Measurements from ENCODE around the gene PPP1R14C. TPM values are rescaled to one million over a fixed set of nuclear protein-coding genes. Genes with fewer than 3 reads are reported as not detected.

The PPP1R14C gene
- total RNA-seq, 1 donor from 2014 or later: 12.6 TPM

DNA sequence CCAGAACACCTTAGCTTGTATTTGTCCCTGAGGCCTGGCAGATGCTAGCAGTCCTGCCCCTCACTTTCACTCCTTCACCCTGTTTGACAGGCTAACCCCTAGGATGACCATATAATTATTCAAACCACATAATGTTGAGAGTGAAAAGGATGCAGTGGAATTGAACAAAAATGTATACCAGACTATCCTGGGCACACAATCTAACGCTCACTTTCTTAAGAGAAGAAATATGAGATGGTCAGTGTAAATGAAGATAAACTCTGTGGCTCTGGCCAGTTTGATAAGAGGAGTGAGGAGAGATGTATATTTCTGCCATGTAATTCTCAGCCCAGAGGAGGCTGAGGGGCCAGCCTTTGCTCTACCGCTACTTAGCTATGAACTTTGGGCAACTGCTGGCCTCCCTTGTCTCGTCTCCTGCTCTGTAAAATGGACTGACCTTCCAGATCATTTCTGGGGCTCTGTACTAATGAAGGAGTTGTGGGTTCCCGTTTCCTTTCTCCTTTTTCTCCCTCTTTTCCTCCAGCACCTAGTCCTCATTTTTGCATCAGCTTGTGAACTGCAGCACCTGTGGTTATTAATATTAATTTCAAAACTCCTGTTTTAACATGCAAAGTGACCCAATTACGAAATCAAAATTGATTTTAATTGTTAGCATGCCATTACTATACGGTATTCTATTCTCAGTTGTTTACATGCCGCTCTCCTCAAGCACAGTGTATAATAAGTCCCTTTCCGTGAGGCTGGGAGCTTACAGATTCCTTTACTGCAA is 133.5 kb downstream of the PPP1R14C start:
- Mint-ChIP-seq H3K36me3 (no peaks in the 10 kb centered on the region), H3K27ac (no peak overlapping the region), H3K4me1 (ENCODE audit: unreplicated experiment) (peaks cover 33% of the 10 kb centered on the region), H3K9me3 (no peaks in the 10 kb centered on the region), H3K4me3 (no peak overlapping the region), H3K27me3 (no peaks in the 10 kb centered on the region)
- TF ChIP-seq, protein P1, sequence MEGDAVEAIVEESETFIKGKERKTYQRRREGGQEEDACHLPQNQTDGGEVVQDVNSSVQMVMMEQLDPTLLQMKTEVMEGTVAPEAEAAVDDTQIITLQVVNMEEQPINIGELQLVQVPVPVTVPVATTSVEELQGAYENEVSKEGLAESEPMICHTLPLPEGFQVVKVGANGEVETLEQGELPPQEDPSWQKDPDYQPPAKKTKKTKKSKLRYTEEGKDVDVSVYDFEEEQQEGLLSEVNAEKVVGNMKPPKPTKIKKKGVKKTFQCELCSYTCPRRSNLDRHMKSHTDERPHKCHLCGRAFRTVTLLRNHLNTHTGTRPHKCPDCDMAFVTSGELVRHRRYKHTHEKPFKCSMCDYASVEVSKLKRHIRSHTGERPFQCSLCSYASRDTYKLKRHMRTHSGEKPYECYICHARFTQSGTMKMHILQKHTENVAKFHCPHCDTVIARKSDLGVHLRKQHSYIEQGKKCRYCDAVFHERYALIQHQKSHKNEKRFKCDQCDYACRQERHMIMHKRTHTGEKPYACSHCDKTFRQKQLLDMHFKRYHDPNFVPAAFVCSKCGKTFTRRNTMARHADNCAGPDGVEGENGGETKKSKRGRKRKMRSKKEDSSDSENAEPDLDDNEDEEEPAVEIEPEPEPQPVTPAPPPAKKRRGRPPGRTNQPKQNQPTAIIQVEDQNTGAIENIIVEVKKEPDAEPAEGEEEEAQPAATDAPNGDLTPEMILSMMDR (conservative IDR thresholded peaks at IDR 0.05): no peak
- no peak for DNase-seq (ENCODE audit: extremely low spot score, unreplicated experiment)

GRCh38 chr6:150276937-150277742 is 134.3 kb downstream of the PPP1R14C start:
- H3K4me1 Mint-ChIP-seq (ENCODE audit: unreplicated experiment): peaks cover 33% of the 10 kb centered on the region

GRCh38 chr6:150279533-150279932 is 136.7 kb downstream of the PPP1R14C start:
- Mint-ChIP-seq H3K9me3 (peaks cover 7% of the 10 kb centered on the region), H3K4me3 (no peak overlapping the region), H3K4me1 (ENCODE audit: unreplicated experiment) (peaks cover 26% of the 10 kb centered on the region), H3K27ac (no peak overlapping the region), H3K27me3 (peaks cover 2% of the 10 kb centered on the region), H3K36me3 (no peaks in the 10 kb centered on the region)
- no peak for DNase-seq (ENCODE audit: extremely low spot score, unreplicated experiment)
- TF ChIP-seq, protein P1 (conservative IDR thresholded peaks at IDR 0.05): no peak

More at GRCh38 chr6:150276937-150277742, 134.3 kb downstream of the PPP1R14C start:
- peak overlapping the region; percentile 68 for H3K4me3 Mint-ChIP-seq
- peak overlapping the region; percentile 21 for H3K27ac Mint-ChIP-seq
- DNase-seq (ENCODE audit: extremely low spot score, unreplicated experiment): no peak
- no peaks in the 10 kb centered on the region for H3K27me3 Mint-ChIP-seq
- H3K9me3 Mint-ChIP-seq: peaks cover 5% of the 10 kb centered on the region
- no peaks in the 10 kb centered on the region for H3K36me3 Mint-ChIP-seq
- TF ChIP-seq, protein P1 (conservative IDR thresholded peaks at IDR 0.05): no peak

- TF ChIP-seq, protein P1 (conservative IDR thresholded peaks at IDR 0.05): no peak
- Mint-ChIP-seq H3K27ac (no peak overlapping the region), H3K36me3 (no peaks in the 10 kb centered on the region), H3K9me3 (peaks cover 7% of the 10 kb centered on the region), H3K4me1 (ENCODE audit: unreplicated experiment) (peaks cover 26% of the 10 kb centered on the region), H3K4me3 (no peak overlapping the region), H3K27me3 (peaks cover 2% of the 10 kb centered on the region)
- DNase-seq (ENCODE audit: extremely low spot score, unreplicated experiment): no peak
Measured at GRCh38 chr6:150280703-150281102, 137.9 kb downstream of the PPP1R14C start.

DNA sequence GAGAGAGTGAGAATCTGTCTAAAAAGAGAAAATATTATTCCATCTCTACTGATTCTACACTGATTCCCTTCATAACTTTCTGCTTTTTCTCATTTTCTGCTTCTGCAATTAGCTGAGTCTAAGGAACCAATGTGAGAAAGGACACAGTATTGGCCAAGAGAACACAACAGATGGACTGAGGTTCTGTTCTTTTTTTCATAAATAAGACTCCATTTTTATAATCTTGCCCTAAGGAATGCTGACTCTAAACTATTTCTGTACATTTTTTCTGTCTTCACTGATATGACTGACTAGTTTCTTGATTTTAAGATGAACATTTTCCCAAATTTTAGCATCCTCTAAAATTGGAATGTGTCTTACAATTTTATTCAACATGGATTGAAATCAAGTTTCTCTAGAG is 138.9 kb downstream of the PPP1R14C start:
- H3K27me3 Mint-ChIP-seq: peaks cover 2% of the 10 kb centered on the region
- H3K9me3 Mint-ChIP-seq: peaks cover 9% of the 10 kb centered on the region
- peaks cover 2% of the 10 kb centered on the region for H3K36me3 Mint-ChIP-seq
- no peak overlapping the region for H3K4me3 Mint-ChIP-seq
- no peak overlapping the region for H3K27ac Mint-ChIP-seq
- DNase-seq (ENCODE audit: extremely low spot score, unreplicated experiment): no peak
- peaks cover 20% of the 10 kb centered on the region for H3K4me1 Mint-ChIP-seq (ENCODE audit: unreplicated experiment)
- TF ChIP-seq, protein P1 (conservative IDR thresholded peaks at IDR 0.05): no peak

Measured in type B pancreatic cell (in vitro differentiated cells).